Body of pancreas (tissue), 4 donors: ENCODE results near the gene KRTAP10-2. TPM values are rescaled to one million over a fixed set of nuclear protein-coding genes. Genes with fewer than 3 reads are reported as not detected.

Experiments used
- ATAC-seq: fragments of 150-250 bp; one replicate; pipeline ENCODE4 v1.9.1; 2016
- DNase-seq, 4 donors: peaks; one replicate each; pipeline ENCODE4 v3.0.0-alpha.2; 2019
- H3K27ac ChIP-seq, 4 donors: fragments of 200-600 bp; sonication (generic); 1 replicate in 3 of 4; 2 replicates in 1 of 4; pipeline versions ENCODE4 v1.5.1 to v1.6.1; 2016 to 2019; ENCODE audit warnings: mild to moderate bottlenecking in 1 of 4, mixed read lengths in 1 of 4, moderate library complexity in 1 of 4
- H3K27me3 ChIP-seq, 2 donors: fragments of 200-600 bp; sonication (generic); one replicate each; pipeline ENCODE4 v1.6.0; 2016; ENCODE audit warnings: mild to moderate bottlenecking in 1 of 2
- H3K36me3 ChIP-seq, 2 donors: fragments of 200-600 bp; sonication (generic); replicated peaks in 1 of 2; 2 replicates each; pipeline ENCODE4 v1.5.1; 2016; ENCODE audit warnings: low read depth in 2 of 2; ENCODE audit not compliant: insufficient read depth in 1 of 2
- H3K4me1 ChIP-seq: fragments of 200-600 bp; sonication (generic); one replicate; pipeline ENCODE4 v1.6.0; 2016
- H3K4me3 ChIP-seq, 2 donors: fragments of 200-600 bp; sonication (generic); 1 replicate in 1 of 2; 2 replicates in 1 of 2; pipeline ENCODE4 v1.5.1; 2016 to 2019
- H3K9me3 ChIP-seq, 3 donors: fragments of 200-600 bp; sonication (generic); 1 replicate in 2 of 3; 2 replicates in 1 of 3; pipeline ENCODE4 v1.5.1; 2016
- POLR2A ChIP-seq, 3 donors: fragments of 450-650 bp; IDR thresholded peaks; one replicate each; pipeline ENCODE4 v1.6.1; 2016; ENCODE audit warnings: antibody characterized with exemption in 3 of 3, mild to moderate bottlenecking in 2 of 3
- WGBS, 2 donors: methylation state at CpG; one replicate each; pipeline ENCODE4 v1.1.5; 2017; 5-methylcytosine and 5-hydroxymethylcytosine counted together
- intact Hi-C: fragments of 100-400 bp; cut with DNase I; formaldehyde crosslinking; loops from one replicate; pipeline ENCODE4 v1.15.1; 2023
- total RNA-seq, 2 donors: library from RNA; depleted of rRNA; stranded (reverse); fragments of >200 nt; gene quantifications; one replicate each; pipeline ENCODE4 v1.1.0, GENCODE V29; 2016
- TF ChIP-seq, protein P1 (sequence below), 7 experiments: fragments of 450-650 bp in 4 of 7; fragments of 200-600 bp in 3 of 7; sonication (generic) in 3 of 7; IDR thresholded peaks; one replicate each; pipeline ENCODE4 v1.5.1; 2016 to 2019; ENCODE audit warnings: antibody characterized with exemption in 7 of 7

The KRTAP10-2 gene
- total RNA-seq, 2 donors from 2014 or later: not detected

DNA sequence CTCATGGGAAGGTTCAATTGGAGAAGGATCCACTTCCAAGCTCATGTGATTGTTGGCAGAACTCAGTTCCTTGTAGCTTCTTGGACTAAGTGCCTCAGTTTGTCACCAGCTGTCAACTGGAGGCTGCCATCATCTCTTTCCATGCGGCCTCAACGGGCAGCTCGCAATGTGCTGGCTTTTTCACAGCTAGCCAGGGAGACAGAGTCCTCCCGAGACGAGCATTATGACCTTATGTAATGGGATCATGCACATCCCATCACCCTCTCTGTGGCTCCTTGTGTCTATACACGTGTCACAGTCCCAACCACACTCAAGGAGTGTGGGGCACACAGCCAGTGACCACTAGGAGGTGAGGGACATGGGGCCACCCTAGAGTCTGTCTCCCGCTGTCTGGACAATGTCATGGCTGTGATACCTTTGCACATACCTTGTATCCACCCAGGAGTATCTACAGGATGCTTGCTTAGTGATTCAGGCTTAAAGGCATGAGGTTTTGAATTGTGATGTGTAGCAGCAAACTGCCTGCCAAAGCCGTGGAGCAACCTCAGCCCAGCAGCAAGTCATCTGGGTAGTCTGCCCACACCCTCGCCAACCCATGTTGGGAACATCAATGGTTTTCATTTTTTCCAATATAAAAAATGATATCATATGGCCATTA lies 44.9 kb upstream of the KRTAP10-2 start:
- H3K4me1 ChIP-seq: no peaks in the 10 kb centered on the region
- no peak for DNase-seq
- no peak for ATAC-seq
- no peak overlapping the region for H3K27ac ChIP-seq
- H3K9me3 ChIP-seq: no peaks in the 10 kb centered on the region
- intact Hi-C loops: no loop called here
- TF ChIP-seq, protein P1, sequence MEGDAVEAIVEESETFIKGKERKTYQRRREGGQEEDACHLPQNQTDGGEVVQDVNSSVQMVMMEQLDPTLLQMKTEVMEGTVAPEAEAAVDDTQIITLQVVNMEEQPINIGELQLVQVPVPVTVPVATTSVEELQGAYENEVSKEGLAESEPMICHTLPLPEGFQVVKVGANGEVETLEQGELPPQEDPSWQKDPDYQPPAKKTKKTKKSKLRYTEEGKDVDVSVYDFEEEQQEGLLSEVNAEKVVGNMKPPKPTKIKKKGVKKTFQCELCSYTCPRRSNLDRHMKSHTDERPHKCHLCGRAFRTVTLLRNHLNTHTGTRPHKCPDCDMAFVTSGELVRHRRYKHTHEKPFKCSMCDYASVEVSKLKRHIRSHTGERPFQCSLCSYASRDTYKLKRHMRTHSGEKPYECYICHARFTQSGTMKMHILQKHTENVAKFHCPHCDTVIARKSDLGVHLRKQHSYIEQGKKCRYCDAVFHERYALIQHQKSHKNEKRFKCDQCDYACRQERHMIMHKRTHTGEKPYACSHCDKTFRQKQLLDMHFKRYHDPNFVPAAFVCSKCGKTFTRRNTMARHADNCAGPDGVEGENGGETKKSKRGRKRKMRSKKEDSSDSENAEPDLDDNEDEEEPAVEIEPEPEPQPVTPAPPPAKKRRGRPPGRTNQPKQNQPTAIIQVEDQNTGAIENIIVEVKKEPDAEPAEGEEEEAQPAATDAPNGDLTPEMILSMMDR (IDR thresholded peaks at IDR 0.05): no peak
- TF ChIP-seq POLR2A (IDR thresholded peaks at IDR 0.05): no peak
- no peaks in the 10 kb centered on the region for H3K27me3 ChIP-seq
- no peaks in the 10 kb centered on the region for H3K36me3 ChIP-seq
- 40 to 70% methylated on average over 7 to 9 of the region's 9 CpGs for WGBS, 2 donors
- H3K4me3 ChIP-seq: no peak overlapping the region

DNA sequence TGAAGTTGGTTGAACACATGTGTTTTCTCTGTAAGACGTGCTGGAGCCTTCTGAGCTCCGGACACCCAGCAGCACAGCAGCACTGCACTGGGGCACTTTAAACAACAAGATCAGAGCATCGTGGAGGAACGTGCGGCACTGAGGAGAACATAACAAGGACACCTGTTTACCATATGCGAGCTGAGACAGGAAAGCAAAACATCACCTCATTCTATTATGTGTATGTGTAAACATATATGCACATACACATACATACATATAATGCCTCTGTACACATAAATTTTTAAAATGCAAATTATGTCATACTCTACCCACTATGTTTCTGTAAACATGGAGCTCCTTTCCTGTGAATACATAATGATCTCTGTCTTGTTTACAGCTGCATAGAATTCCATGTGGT lies 44.2 kb upstream of the KRTAP10-2 start:
- H3K4me1 ChIP-seq: no peaks in the 10 kb centered on the region
- WGBS, 2 donors: 60 to 66% methylated on average over 6 of the region's 6 CpGs
- H3K27me3 ChIP-seq: no peaks in the 10 kb centered on the region
- intact Hi-C loops: no loop called here
- H3K4me3 ChIP-seq: no peak overlapping the region
- H3K36me3 ChIP-seq: no peaks in the 10 kb centered on the region
- TF ChIP-seq, protein P1 (IDR thresholded peaks at IDR 0.05): no peak
- no peak for TF ChIP-seq POLR2A (IDR thresholded peaks at IDR 0.05)
- no peak for ATAC-seq
- no peak for DNase-seq
- no peak overlapping the region for H3K27ac ChIP-seq
- no peaks in the 10 kb centered on the region for H3K9me3 ChIP-seq

DNA sequence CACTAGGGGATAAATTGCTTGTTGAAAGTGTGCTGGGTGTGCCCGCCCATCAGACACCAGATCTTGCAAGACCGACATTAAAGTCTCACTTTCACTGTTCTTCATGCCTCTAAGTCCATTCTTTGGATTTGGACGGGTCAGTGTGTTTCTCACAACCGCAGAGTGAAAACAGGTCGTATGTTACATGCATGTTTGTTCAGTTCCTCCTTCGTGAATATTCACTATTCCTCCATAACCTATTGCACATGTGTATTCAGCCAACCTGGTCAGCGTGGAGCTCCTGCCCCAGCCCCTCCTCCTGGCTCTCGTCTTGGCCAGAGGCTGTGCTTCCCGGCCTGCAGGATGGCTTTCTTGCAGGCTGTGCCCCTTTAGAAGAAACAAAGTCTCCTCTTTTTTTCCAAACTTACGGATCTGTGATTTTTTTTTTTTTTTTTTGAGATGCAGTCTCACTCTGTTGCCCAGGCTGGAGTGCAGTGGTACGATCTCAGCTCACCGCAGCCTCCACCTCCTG lies 43.2 kb upstream of the KRTAP10-2 start:
- 64 to 65% methylated on average over 12 of the region's 12 CpGs for WGBS, 2 donors
- H3K27ac ChIP-seq: no peak overlapping the region
- no peaks in the 10 kb centered on the region for H3K4me1 ChIP-seq
- H3K36me3 ChIP-seq: no peaks in the 10 kb centered on the region
- no peaks in the 10 kb centered on the region for H3K27me3 ChIP-seq
- no peak overlapping the region for H3K4me3 ChIP-seq
- DNase-seq (no peak), ATAC-seq (no peak)
- TF ChIP-seq, protein P1 (IDR thresholded peaks at IDR 0.05): no peak
- no peak for TF ChIP-seq POLR2A (IDR thresholded peaks at IDR 0.05)
- no peaks in the 10 kb centered on the region for H3K9me3 ChIP-seq
- intact Hi-C loops: no loop called here

DNA sequence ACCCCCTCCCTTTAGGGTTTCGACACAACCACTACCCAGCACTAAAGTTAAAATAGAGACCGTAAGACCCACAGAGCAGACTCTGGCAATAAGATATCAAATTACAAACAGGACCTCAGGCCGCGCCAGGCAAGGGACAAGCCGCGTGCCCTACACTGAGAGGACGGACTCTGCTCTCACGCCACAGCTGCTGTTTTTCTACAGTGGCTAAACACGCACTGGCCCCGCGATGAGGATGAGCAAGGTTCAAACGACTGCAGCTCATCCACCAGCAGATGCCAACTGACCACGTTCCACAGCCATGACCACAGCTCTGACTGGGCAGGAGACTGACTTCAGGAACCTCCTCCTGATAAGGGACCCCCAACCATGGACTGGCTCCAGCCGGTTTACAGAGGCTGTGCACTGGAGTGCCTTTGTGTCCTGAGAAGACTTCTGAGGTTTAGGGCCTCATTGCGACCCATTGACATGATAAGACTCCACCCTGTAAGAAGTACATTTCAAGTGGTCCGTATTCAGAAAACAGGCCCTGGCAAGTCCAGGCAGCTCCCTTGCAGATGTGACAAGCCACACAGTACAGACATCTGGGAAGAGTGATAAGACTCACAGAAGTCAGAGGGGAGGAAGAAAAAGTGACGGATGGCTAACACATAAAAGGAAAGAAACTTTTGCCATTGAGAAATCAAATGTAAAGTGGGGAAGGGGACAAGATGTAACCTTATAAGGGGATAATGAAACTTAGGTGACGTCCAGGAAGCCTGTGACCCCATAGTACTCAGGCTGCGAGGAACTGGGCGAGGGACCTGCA lies 42.5 kb upstream of the KRTAP10-2 start:
- no peak overlapping the region for H3K27ac ChIP-seq
- no peaks in the 10 kb centered on the region for H3K9me3 ChIP-seq
- WGBS, 2 donors: 42 to 47% methylated on average over 16 to 20 of the region's 20 CpGs
- no peaks in the 10 kb centered on the region for H3K27me3 ChIP-seq
- DNase-seq: no peak
- H3K36me3 ChIP-seq: no peaks in the 10 kb centered on the region
- intact Hi-C loops: no loop called here
- H3K4me3 ChIP-seq: no peak overlapping the region
- TF ChIP-seq, protein P1 (IDR thresholded peaks at IDR 0.05): no peak
- TF ChIP-seq POLR2A (IDR thresholded peaks at IDR 0.05): no peak
- ATAC-seq: no peak
- H3K4me1 ChIP-seq: no peaks in the 10 kb centered on the region
